Daoy (cell line): ENCODE data around the gene PRPS1. TPM values are rescaled to one million over a fixed set of nuclear protein-coding genes. Genes with fewer than 3 reads are reported as not detected.
"Not testable (repeated sequence)": the region's sequence is repeated elsewhere in the genome, so short reads cannot be mapped to it uniquely, and the experiment has no call there.

Experiments
- DNase-seq: peaks from one replicate; pipeline ENCODE4 v3.0.0-alpha.2; 2015; ENCODE audit warnings: low read depth
- total RNA-seq: library from RNA; depleted of rRNA; stranded (reverse); fragments of >200 nt; shearing (Covaris generic); gene quantifications from 2 replicates; pipeline ENCODE4 v1.2.3, GENCODE V29; 2014; rRNA removed

Gene PRPS1
- total RNA-seq: 79.3 and 83.1 TPM in 2 replicates

- peak; percentile 93 for DNase-seq
Observed at GRCh38 chrX:107627838-107628661, at the start of gene PRPS1. Gene PRPS1, plus strand, starts transcription at chrX:107628510. Its CDS starts 119 bp downstream, at chrX:107628629.

- no peak for DNase-seq
Observed at GRCh38 chrX:107579956-107580355, 48.4 kb upstream of the PRPS1 start.

GRCh38 chrX:107581923-107582322 is 46.4 kb upstream of the PRPS1 start:
- no peak for DNase-seq

GRCh38 chrX:107589243-107589642 is 39.1 kb upstream of the PRPS1 start:
- no peak for DNase-seq

DNA sequence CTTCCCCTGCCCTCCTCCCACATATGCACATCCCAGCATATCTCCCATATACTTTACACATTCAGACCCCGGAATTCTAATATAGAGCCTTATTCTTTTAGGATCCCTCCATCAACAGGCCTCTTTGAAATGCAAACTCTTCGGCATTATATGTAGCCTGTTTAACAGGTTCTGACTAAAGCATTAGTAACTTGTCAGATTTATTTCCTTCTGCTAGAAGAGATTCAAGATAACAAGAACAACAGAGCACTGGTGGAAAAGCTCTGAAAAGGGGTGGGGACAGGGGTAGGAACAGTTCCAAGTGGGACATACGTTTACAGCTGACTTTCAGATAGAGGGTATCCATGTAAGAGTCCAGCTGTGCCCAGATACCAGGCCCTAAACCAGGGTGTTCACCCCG is 31.7 kb upstream of the PRPS1 start:
- DNase-seq: no peak

- no peak for DNase-seq
Observed at GRCh38 chrX:107597264-107597663, 31.0 kb upstream of the PRPS1 start.

- DNase-seq: no peak
Observed at GRCh38 chrX:107597791-107598190, 30.5 kb upstream of the PRPS1 start.

DNA sequence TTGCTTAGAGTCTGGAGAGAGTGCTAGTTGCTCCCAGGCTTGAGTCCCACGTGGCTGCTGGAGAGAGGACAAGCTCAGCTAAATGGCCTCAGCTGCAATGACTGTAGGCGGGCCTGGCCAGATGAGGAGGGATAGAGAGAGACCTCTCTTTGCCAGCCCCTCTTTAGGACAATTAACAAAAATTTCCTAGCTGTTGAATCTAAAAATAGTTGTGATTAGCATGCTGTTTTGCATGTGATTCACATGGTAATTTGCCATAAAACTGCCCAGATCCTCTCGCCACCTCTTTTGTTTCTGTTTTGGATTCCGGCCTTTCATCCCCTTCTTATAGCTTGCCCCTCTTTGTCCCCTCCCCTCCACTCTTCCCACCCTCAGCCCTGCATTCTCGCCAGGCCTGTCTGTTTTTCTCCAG is 28.9 kb upstream of the PRPS1 start:
- DNase-seq: no peak

DNA sequence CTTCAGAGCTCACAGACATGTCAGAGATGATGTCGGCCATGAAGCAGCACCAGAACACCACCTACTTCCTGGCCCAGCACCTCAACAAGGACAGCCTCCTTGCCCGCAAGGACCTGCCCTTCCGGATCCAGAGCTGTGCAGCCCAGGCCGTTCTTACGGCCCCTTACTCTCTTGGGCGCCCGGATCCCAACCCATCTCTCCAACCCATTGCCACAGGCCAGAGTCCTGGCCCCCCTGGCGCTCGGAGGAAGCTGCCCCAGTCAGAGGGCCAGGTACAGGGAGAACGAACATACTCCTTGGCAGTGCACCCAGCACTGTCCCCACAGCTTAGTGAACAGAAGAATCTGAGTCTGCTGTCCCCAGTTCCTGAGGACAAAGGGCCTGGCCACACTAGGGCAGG is 27.9 kb upstream of the PRPS1 start:
- DNase-seq: no peak

GRCh38 chrX:107601326-107601725 is 27.0 kb upstream of the PRPS1 start:
- DNase-seq: no peak

GRCh38 chrX:107601759-107602158 is 26.6 kb upstream of the PRPS1 start:
- no peak for DNase-seq

DNA sequence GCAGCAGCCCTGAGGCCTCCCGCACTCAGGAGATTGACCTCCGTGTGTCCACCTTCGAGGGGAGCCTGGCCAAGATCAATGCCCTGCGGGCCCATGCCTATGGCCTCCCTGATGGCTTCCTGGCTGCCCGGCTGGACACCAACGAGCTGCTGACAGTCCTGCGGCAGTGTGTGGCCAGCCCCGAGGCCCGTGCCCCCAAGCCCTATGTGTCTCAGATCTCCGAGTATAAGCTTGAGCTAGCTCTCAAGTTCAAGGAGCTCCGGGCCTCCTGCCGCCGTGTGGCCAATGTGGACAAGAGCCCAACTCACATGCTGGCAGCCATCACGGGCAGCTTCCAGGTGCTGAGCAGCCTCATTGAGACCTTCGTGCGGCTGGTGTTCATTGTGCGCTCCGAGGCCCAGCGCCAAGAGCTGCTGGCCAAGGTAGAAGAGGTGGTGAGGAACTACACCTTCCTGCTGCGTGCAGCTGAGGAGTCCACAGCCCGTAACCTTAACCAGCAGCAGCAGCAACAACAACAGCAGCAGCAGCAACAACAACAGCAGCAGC is 25.5 kb upstream of the PRPS1 start:
- no peak for DNase-seq

DNA sequence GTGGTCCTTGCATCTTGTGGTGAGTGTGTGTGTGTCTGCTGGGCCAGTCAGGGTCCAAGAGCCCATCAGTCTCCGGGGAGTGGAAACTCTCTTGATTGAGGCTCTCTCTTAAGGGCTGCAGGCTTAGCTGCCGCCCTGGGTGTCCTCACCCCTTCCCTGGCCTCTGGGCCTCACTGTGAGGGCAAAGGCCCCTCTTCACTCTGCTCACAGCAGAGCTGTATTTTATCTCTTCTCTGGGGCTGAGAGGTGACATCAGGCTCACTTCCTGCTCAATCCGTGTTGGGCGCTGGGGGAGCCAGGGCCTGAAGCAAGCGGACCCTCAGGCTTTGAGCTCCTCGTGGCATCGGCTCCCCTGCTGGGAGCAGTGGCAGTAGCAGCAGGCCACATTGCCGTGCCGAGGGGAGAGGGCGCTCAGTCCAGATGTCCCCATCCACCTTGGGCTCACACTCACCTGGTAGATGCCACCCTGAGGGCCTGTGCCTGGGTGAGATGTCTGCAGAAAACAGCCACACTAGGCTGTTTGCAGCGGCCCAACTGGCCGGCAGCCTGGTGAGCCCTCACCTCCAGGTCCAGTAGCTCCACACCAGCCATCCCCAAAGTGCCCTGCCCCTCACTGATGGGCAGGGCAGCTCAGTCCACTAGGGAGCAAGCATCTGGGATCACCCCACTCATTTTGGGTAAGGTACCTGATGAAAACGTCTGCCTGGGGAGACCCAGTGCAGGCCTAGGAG is 24.7 kb upstream of the PRPS1 start:
- DNase-seq: no peak

DNA sequence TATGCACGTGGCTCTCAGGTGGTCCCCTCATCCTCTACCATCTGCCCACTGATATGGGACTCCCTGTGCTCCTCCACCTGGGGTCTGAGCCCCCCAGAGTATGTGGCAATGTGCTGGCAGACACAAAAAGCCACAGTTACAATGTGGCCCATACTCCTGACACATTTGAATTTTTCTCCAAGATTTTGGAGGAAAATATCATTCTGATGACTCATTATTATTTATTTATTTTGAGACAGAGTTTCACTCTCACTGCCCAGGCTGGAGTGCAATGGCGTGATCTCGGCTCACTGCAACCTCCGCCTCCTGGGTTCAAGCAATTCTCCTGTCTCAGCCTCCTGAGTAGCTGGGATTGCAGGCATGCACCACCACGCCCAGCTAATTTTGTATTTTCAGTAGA is 19.2 kb upstream of the PRPS1 start:
- DNase-seq: not testable (repeated sequence)

GRCh38 chrX:107610667-107611066 is 17.6 kb upstream of the PRPS1 start:
- no peak for DNase-seq

DNA sequence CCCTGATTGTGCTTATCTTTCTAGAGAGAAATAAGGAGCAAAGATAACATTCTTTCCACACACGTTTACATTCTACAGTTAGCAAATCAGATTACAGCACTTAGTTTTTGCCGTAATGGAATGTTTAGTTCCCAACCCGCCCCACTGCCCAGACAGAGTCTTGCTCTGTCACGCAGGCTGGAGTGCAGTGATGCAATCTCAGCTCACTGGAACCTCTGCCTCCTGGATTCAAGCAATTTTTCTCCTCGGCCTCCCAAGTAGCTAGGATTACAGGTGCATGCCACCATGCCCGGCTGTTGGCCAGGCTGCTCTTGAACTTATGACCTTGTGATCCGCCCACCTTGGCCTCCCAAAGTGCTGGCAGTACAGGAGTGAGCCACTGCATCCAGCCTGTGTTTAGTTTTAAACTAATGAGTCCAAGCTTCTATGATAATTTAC is 8.4 kb upstream of the PRPS1 start:
- DNase-seq: no peak

- no peak for DNase-seq
Observed at GRCh38 chrX:107624893-107625292, 3.4 kb upstream of the PRPS1 start.

DNA sequence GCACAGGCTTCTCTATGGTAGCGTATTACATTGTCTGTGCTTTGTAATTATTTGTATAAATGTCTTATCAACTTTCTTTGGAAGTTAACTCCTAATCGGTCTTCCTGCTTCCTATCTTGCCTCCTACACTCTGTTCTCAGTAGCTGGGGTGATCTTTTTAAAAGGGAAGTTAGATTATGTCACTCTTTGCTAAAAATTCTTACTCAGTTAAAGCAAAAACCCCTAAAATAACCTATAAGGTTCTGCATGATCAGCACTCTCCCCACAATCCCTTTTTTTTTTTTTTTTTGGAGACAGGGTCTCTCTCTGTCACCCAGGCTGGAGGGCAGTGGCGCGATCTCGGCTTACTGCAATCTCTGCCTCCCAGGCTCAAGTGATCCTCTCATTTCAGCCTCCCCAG is 2.6 kb upstream of the PRPS1 start:
- DNase-seq: no peak

DNA sequence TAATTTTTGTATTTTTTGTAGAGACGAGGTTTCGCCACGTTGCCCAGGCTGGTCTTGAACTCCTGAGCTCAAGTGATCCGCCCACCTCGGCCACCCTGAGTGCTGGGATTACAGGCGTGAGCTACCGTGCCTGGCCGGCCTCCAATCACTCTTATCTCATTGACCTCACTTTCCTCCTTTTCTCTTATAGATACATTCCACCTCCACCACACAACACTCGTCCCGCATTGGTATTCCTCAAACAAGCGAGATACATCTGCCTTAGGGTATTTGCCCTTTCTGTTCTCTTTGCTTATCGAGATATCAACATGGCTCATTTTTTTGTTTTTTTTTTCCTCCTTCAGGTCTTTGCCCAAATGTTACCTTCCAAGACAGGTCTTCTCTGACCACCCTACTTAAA is 1.8 kb upstream of the PRPS1 start:
- no peak for DNase-seq

- DNase-seq: no peak
Observed at GRCh38 chrX:107626916-107627315, 1.4 kb upstream of the PRPS1 start.

DNA sequence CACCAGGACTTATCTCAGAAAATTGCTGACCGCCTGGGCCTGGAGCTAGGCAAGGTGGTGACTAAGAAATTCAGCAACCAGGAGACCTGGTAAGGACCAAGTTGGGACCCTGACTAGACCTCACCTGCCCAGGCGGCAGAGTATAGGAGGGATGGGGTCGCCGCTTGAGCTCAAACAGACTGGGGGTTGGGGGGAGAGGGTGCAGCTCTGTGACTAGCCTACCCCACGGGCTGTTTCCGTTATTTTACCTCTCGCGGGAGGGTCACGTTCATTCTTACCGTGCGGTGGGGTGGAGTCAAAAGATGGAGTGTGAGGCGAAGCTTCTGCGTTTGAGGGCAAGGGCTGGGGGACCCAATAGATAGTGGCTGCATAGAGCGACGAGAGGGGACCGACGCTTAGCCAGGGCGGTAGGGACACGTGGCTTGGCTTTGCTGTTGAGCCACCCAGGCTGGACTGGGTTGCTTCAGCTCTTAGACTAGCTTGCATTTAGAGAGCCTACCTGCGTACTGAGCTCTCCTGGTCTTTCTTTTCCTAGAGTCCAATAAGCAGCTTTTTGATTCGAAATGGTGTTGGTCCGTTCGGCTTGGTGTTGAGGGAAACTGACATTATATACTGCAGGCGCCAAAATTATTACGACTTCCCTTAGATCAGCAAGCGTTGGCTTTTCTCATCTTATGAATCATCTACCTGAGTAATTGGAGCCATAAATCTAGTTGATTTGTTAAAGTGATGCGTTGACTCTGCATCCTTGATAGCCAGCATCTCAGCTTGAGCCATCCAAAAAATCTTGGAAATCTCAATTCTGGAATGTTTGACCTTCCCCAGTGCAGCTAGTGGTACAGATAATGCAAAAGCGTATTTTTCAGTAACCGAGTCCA is 591 bp downstream of the PRPS1 start:
- peak; percentile 40 for DNase-seq

- peak; percentile 6 for DNase-seq
Observed at GRCh38 chrX:107629540-107629909, 1.2 kb downstream of the PRPS1 start.
